Body of pancreas (tissue), 4 donors: Measurements from ENCODE around the gene KIF12.
A peak's percentile ranks its signal among the peaks of the same experiment; 100 is the strongest.

Source experiments
- POLR2A ChIP-seq, 3 donors: fragments of 450-650 bp; IDR thresholded peaks; one replicate each; pipeline ENCODE4 v1.6.1; 2016; ENCODE audit warnings: antibody characterized with exemption in 3 of 3, mild to moderate bottlenecking in 2 of 3
- TF ChIP-seq, protein P1 (sequence below), 7 experiments: fragments of 450-650 bp in 4 of 7; fragments of 200-600 bp in 3 of 7; sonication (generic) in 3 of 7; IDR thresholded peaks; one replicate each; pipeline ENCODE4 v1.5.1; 2016 to 2019; ENCODE audit warnings: antibody characterized with exemption in 7 of 7

DNA sequence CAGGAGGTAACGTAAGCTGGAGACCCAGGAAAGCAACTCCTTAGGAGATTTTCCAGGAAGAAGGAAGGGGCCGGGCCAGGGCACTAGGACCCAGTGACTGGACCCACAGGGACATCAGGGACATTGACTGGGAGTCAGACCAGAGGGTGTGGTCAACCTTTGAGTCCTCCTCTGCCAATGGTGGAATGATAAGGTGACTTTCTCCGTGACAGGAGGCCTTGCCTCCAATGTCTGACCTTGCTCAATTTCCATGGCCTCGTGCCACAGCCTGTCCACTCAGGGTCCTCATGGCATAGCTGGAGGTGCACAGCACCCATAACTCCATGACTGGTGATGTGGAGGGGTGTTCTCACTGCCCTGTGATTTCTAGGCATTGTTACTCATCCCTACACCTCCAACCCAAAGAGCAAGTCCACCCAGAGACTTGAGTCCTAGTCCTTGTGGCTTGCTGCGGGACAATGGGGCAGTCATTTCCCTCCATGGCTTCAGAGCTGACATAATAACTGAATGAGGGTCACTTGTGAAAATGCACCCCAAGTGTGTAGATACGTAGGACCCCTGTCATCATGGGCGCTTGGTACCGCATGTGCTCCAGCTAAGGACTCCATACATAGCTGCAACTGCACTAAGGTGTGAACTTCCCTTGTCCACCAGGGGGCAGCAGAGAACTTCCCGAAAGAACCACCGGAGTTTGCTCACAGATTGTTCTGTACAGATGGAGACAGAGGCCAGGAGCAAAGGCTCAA is 16.9 kb downstream of the KIF12 start:
- TF ChIP-seq, protein P1, sequence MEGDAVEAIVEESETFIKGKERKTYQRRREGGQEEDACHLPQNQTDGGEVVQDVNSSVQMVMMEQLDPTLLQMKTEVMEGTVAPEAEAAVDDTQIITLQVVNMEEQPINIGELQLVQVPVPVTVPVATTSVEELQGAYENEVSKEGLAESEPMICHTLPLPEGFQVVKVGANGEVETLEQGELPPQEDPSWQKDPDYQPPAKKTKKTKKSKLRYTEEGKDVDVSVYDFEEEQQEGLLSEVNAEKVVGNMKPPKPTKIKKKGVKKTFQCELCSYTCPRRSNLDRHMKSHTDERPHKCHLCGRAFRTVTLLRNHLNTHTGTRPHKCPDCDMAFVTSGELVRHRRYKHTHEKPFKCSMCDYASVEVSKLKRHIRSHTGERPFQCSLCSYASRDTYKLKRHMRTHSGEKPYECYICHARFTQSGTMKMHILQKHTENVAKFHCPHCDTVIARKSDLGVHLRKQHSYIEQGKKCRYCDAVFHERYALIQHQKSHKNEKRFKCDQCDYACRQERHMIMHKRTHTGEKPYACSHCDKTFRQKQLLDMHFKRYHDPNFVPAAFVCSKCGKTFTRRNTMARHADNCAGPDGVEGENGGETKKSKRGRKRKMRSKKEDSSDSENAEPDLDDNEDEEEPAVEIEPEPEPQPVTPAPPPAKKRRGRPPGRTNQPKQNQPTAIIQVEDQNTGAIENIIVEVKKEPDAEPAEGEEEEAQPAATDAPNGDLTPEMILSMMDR (IDR thresholded peaks at IDR 0.05): peak; percentile 85 to 94 (median 93)
- no peak for TF ChIP-seq POLR2A (IDR thresholded peaks at IDR 0.05)
